ENCODE data around the gene CDKAL1.

DNA sequence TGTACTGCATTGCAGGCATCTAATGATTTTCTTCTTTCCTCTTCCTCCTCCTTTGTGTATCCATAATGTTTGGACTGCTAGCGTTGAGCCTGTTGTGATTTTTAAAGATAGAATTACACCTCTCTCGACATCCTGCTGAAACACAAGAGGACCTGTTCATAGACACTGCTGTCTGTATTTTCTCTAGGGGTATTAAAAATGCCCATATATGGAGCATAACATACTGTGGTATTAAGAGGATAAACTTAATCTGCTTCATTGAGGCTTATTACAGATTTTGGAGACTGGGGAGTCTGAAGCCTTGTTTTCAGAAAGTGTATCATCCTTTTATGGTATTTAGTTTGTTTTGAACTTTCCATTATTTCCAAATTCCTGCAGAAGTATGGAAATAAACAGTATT, 414.3 kb downstream of the CDKAL1 start:
- TF ChIP-seq, protein P1, sequence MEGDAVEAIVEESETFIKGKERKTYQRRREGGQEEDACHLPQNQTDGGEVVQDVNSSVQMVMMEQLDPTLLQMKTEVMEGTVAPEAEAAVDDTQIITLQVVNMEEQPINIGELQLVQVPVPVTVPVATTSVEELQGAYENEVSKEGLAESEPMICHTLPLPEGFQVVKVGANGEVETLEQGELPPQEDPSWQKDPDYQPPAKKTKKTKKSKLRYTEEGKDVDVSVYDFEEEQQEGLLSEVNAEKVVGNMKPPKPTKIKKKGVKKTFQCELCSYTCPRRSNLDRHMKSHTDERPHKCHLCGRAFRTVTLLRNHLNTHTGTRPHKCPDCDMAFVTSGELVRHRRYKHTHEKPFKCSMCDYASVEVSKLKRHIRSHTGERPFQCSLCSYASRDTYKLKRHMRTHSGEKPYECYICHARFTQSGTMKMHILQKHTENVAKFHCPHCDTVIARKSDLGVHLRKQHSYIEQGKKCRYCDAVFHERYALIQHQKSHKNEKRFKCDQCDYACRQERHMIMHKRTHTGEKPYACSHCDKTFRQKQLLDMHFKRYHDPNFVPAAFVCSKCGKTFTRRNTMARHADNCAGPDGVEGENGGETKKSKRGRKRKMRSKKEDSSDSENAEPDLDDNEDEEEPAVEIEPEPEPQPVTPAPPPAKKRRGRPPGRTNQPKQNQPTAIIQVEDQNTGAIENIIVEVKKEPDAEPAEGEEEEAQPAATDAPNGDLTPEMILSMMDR (conservative IDR thresholded peaks at IDR 0.05; ENCODE audit: low read length), result no peak
- no peak for TF ChIP-seq EZH2phosphoT487 (IDR thresholded peaks at IDR 0.05; ENCODE audit: borderline replicate concordance)
